SK-N-SH treated with all-trans-retinoic acid at 6 μM for 48 hours (cell line): ENCODE results near the gene IL18R1.

Experiments
- ATAC-seq: fragments of 200-7000 bp; cut with Tn5 transposase; 3 replicates; pipeline ENCODE4 v1.9.1; 2020; ENCODE audit warnings: mild to moderate bottlenecking, moderate library complexity
- ARNTL ChIP-seq: fragments of 450-650 bp; formaldehyde crosslinking; IDR thresholded peaks from 2 replicates; pipeline ENCODE4 v1.5.0; 2020; ENCODE audit warnings: low read depth, mild to moderate bottlenecking, moderate library complexity, borderline replicate concordance
- CREB5 ChIP-seq: fragments of 250-450 bp; sonication (Bioruptor Pico); IDR thresholded peaks from 2 replicates; pipeline ENCODE4 v1.5.1; 2020; ENCODE audit warnings: low read depth, mild to moderate bottlenecking, moderate library complexity
- CSDC2 ChIP-seq: fragments of 250-450 bp; sonication (Bioruptor Pico); IDR thresholded peaks from 2 replicates; pipeline ENCODE4 v1.5.0; 2020; ENCODE audit warnings: mild to moderate bottlenecking, moderate library complexity
- CSRNP3 ChIP-seq: fragments of 250-450 bp; sonication (Bioruptor Pico); IDR thresholded peaks from 2 replicates; pipeline ENCODE4 v1.5.1; 2021; ENCODE audit warnings: mild to moderate bottlenecking, moderate library complexity
- ESRRG ChIP-seq: fragments of 250-450 bp; sonication (Bioruptor Pico); IDR thresholded peaks from 2 replicates; pipeline ENCODE4 v1.6.1; 2021; ENCODE audit warnings: mild to moderate bottlenecking
- GLIS3 ChIP-seq: fragments of 250-450 bp; sonication (Bioruptor Pico); IDR thresholded peaks from 2 replicates; pipeline ENCODE4 v1.5.0; 2020; ENCODE audit warnings: mild to moderate bottlenecking, moderate library complexity
- OSR1 ChIP-seq: fragments of 250-450 bp; sonication (Bioruptor Pico); IDR thresholded peaks from 2 replicates; pipeline ENCODE4 v1.8.0; 2022; ENCODE audit warnings: moderate library complexity, mild to moderate bottlenecking, inconsistent platforms
- PATZ1 ChIP-seq: fragments of 250-450 bp; sonication (Bioruptor Pico); IDR thresholded peaks from 2 replicates; pipeline ENCODE4 v1.8.0; 2020; ENCODE audit warnings: mild to moderate bottlenecking, moderate library complexity, borderline replicate concordance
- RARB ChIP-seq: fragments of 250-450 bp; sonication (Bioruptor Pico); IDR thresholded peaks from 2 replicates; pipeline ENCODE4 v1.8.0; 2021; ENCODE audit warnings: mild to moderate bottlenecking, moderate library complexity
- SNAI2 ChIP-seq: fragments of 250-450 bp; sonication (Bioruptor Pico); IDR thresholded peaks from 2 replicates; pipeline ENCODE4 v1.5.0; 2020; ENCODE audit warnings: mild to moderate bottlenecking, moderate library complexity
- TCF4 ChIP-seq: fragments of 250-450 bp; sonication (Bioruptor Pico); IDR thresholded peaks from 2 replicates; pipeline ENCODE4 v1.8.0; 2021; ENCODE audit warnings: mild to moderate bottlenecking, moderate library complexity, borderline replicate concordance
- TOX ChIP-seq: fragments of 250-450 bp; sonication (Bioruptor Pico); IDR thresholded peaks from 2 replicates; pipeline ENCODE4 v1.8.0; 2021; ENCODE audit warnings: mild to moderate bottlenecking, moderate library complexity, borderline replicate concordance
- TSHZ2 ChIP-seq: fragments of 250-450 bp; sonication (Bioruptor Pico); IDR thresholded peaks from 2 replicates; pipeline ENCODE4 v1.5.0; 2020; ENCODE audit warnings: mild to moderate bottlenecking, moderate library complexity
- ZC3H10 ChIP-seq: fragments of 250-450 bp; sonication (Bioruptor Pico); IDR thresholded peaks from 2 replicates; pipeline ENCODE4 v1.5.1; 2021; ENCODE audit warnings: mild to moderate bottlenecking, moderate library complexity
- ZFP3 ChIP-seq: fragments of 250-450 bp; sonication (Bioruptor Pico); IDR thresholded peaks from 2 replicates; pipeline ENCODE4 v1.5.0; 2020; ENCODE audit warnings: mild to moderate bottlenecking, moderate library complexity
- ZFP30 ChIP-seq: fragments of 450-650 bp; formaldehyde crosslinking; IDR thresholded peaks from 2 replicates; pipeline ENCODE4 v1.5.0; 2022; ENCODE audit warnings: mild to moderate bottlenecking, moderate library complexity
- ZNF565 ChIP-seq: fragments of 450-650 bp; formaldehyde crosslinking; conservative IDR thresholded peaks from 2 replicates; pipeline ENCODE4 v1.5.0; 2020; ENCODE audit warnings: low read depth, mild to moderate bottlenecking, moderate library complexity
- ZNF70 ChIP-seq: fragments of 450-650 bp; formaldehyde crosslinking; IDR thresholded peaks from 2 replicates; pipeline ENCODE4 v1.5.0; 2020; ENCODE audit warnings: mild to moderate bottlenecking, moderate library complexity
- ZNF8 ChIP-seq: fragments of 450-650 bp; formaldehyde crosslinking; IDR thresholded peaks from 2 replicates; pipeline ENCODE4 v1.5.0; 2020; ENCODE audit warnings: mild to moderate bottlenecking, moderate library complexity

IL18R1 gene

GRCh38 chr2:102337481-102338386 is 17.9 kb upstream of the IL18R1 start:
- ATAC-seq: no peak

GRCh38 chr2:102340778-102341177 is 14.8 kb upstream of the IL18R1 start:
- no peak for ATAC-seq
- TF ChIP-seq ESRRG (CRISPR knock-in tag) (no peak), TOX (CRISPR knock-in tag) (no peak), ZC3H10 (CRISPR knock-in tag) (no peak), ZNF565 (no peak), TCF4 (no peak), SNAI2 (CRISPR knock-in tag) (no peak), CREB5 (no peak), ZNF70 (CRISPR knock-in tag) (no peak), GLIS3 (no peak), ZFP3 (CRISPR knock-in tag) (no peak), ZFP30 (CRISPR knock-in tag) (no peak), CSDC2 (CRISPR knock-in tag) (no peak), ARNTL (CRISPR knock-in tag) (no peak), ZNF8 (CRISPR knock-in tag) (no peak), RARB (no peak)

More at GRCh38 chr2:102337481-102338386, 17.9 kb upstream of the IL18R1 start:
- no peak for TF ChIP-seq TSHZ2 (CRISPR knock-in tag)
- no peak for TF ChIP-seq ZNF565
- no peak for TF ChIP-seq GLIS3
- no peak for TF ChIP-seq CSDC2 (CRISPR knock-in tag)
- no peak for TF ChIP-seq OSR1
- TF ChIP-seq SNAI2 (CRISPR knock-in tag): no peak
- no peak for TF ChIP-seq CREB5
- TF ChIP-seq CSRNP3 (CRISPR knock-in tag): no peak
- no peak for TF ChIP-seq PATZ1
- TF ChIP-seq TOX (CRISPR knock-in tag): no peak
- TF ChIP-seq ZC3H10 (CRISPR knock-in tag): no peak
- TF ChIP-seq TCF4: no peak
- TF ChIP-seq ZNF70 (CRISPR knock-in tag): no peak
- TF ChIP-seq ZFP3 (CRISPR knock-in tag): no peak
- no peak for TF ChIP-seq ZFP30 (CRISPR knock-in tag)
- TF ChIP-seq, all 23 proteins: peak for 0
